GM21786 (cell line): ENCODE measurements around the gene MFAP1.

ENCODE experiments used
- ATAC-seq: cut with Tn5 transposase; IDR thresholded peaks from one replicate; pipeline ENCODE4 v1.9.1; 2021; ENCODE audit not compliant: unreplicated experiment

MFAP1 gene

GRCh38 chr15:43777267-43777914 is 47.1 kb downstream of the MFAP1 start:
- ATAC-seq, result peak; percentile 45

GRCh38 chr15:43776718-43777266 is 47.7 kb downstream of the MFAP1 start, which contains the start of gene ELL3:
ELL3 (minus strand) TSS chr15:43776966; CDS start chr15:43776901, 65 bp downstream.
- ATAC-seq, result peak; percentile 35

GRCh38 chr15:43776101-43776717 is 48.3 kb downstream of the MFAP1 start:
- peak; percentile 65 for ATAC-seq

GRCh38 chr15:43775411-43775965 is 49.0 kb downstream of the MFAP1 start:
- no peak for ATAC-seq

- ATAC-seq, result no peak
Measured at GRCh38 chr15:43774062-43774461, 50.4 kb downstream of the MFAP1 start.

DNA sequence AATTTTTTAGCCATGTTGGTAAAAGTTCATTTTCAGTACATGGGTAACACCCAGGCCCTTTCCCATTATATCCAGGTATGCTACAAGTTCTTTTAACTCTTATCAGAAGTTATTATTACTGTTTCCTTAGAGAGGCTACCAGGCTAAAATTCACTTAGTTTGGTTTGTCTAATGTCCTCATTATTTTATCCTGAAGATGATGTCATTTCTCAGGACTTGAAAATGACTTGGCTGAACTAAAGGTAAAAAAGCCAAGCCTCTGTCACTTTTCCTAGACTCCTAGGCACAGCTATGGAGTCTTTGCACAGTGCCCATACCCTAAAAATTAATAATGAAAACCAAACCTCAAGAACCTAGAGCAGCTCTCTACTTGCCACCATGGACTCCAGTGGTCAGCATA is 51.9 kb downstream of the MFAP1 start:
- ATAC-seq, result no peak

- ATAC-seq, result no peak
Measured at GRCh38 chr15:43771816-43772215, 52.7 kb downstream of the MFAP1 start.

- ATAC-seq, result no peak
Measured at GRCh38 chr15:43769584-43770228, 54.8 kb downstream of the MFAP1 start.

- no peak for ATAC-seq
Measured at GRCh38 chr15:43763819-43764446, 60.6 kb downstream of the MFAP1 start.

- ATAC-seq, result no peak
Measured at GRCh38 chr15:43762824-43763223, 61.7 kb downstream of the MFAP1 start.
